K562 (cell line): ENCODE data around the gene PRDM15. TPM values are rescaled to one million over a fixed set of nuclear protein-coding genes. Genes with fewer than 3 reads are reported as not detected.

Source experiments
- BCL6 ChIP-seq: fragments of 250-450 bp; sonication (Bioruptor Pico); IDR thresholded peaks from 2 replicates; pipeline ENCODE4 v1.4.0; 2020
- BDP1 ChIP-seq: IDR thresholded peaks from 3 replicates; pipeline ENCODE4 v1.6.1; 2011; ENCODE audit not compliant: insufficient read length, insufficient read depth
- BRF2 ChIP-seq: IDR thresholded peaks from 3 replicates; pipeline ENCODE4 v1.6.1; 2011; ENCODE audit warnings: borderline replicate concordance, mild to moderate bottlenecking; ENCODE audit not compliant: insufficient read length, insufficient read depth
- CREB5 ChIP-seq: fragments of 250-450 bp; sonication (Bioruptor Pico); IDR thresholded peaks from 2 replicates; pipeline ENCODE4 v1.5.0; 2020; ENCODE audit warnings: mild to moderate bottlenecking
- HNRNPL ChIP-seq: fragments of 200-400 bp; formaldehyde crosslinking; IDR thresholded peaks from 2 replicates; pipeline ENCODE4 v1.6.1; 2017; ENCODE audit warnings: low read depth, mild to moderate bottlenecking, low read length
- NEUROD1 ChIP-seq: fragments of 150-350 bp; IDR thresholded peaks from 2 replicates; pipeline ENCODE4 v1.6.1; 2014; ENCODE audit warnings: borderline replicate concordance, low read length, low read depth; ENCODE audit not compliant: partially characterized antibody
- POLR2G ChIP-seq: fragments of 200-400 bp; formaldehyde crosslinking; IDR thresholded peaks from 2 replicates; pipeline ENCODE4 v1.6.1; 2017; ENCODE audit warnings: low read depth, mild to moderate bottlenecking, antibody characterized with exemption, low read length, moderate library complexity
- RBFOX2 ChIP-seq: fragments of 200-400 bp; formaldehyde crosslinking; IDR thresholded peaks from 2 replicates; pipeline ENCODE4 v1.6.1; 2017; ENCODE audit warnings: low read depth, mild to moderate bottlenecking, low read length, moderate library complexity
- RBM14 ChIP-seq: fragments of 200-400 bp; formaldehyde crosslinking; IDR thresholded peaks from 2 replicates; pipeline ENCODE4 v1.6.1; 2018; ENCODE audit warnings: low read depth, mild to moderate bottlenecking, low read length, moderate library complexity, borderline replicate concordance; ENCODE audit not compliant: insufficient read depth
- SRSF9 ChIP-seq: fragments of 200-400 bp; formaldehyde crosslinking; IDR thresholded peaks from 2 replicates; pipeline ENCODE4 v1.6.1; 2017; ENCODE audit warnings: low read depth, low read length, borderline replicate concordance
- TBP ChIP-seq: optimal IDR thresholded peaks from 2 replicates; pipeline ENCODE3; 2011; ENCODE audit warnings: low read depth, low read length, improper control_type of control experiment
- YY1 ChIP-seq, 3 experiments: IDR thresholded peaks; 2 replicates each; pipeline ENCODE4 v1.6.1; 2011; ENCODE audit warnings: low read length in 2 of 3, mild to moderate bottlenecking in 2 of 3, moderate library complexity in 2 of 3, borderline replicate concordance in 1 of 3, control low read depth in 1 of 3, low read depth in 1 of 3; ENCODE audit not compliant: insufficient read depth in 3 of 3, insufficient replicate concordance in 2 of 3, control insufficient read depth in 1 of 3, insufficient read length in 1 of 3; ENCODE audit errors: extremely low read depth in 1 of 3
- ZNF253 ChIP-seq: fragments of 250-450 bp; sonication (Bioruptor Pico); conservative IDR thresholded peaks from 2 replicates; pipeline ENCODE4 v1.6.1; 2021; ENCODE audit warnings: mild to moderate bottlenecking
- polyA plus RNA-seq, 8 experiments: library from polyadenylated mRNA; depleted of rRNA in 4 of 8; stranded (reverse) in 5 of 8; unstranded in 3 of 8; fragments of >200 nt; fragmentation: Nextera tagmentation in 2 of 8; fragmentation: Illumina TruSeq in 1 of 8; extraction: Ambion mirVana in 2 of 8; extraction: Trizol in 1 of 8; gene quantifications; 2 replicates each; pipeline versions ENCODE4 v1.2.1 to v1.2.3, GENCODE V29; 2011 to 2014; ENCODE audit warnings: inconsistent platforms in 1 of 8, missing spikeins in 1 of 8
- total RNA-seq, 7 experiments: library from RNA; depleted of rRNA in 6 of 7; stranded (reverse); fragments of >200 nt in 6 of 7; fragmentation: Illumina TruSeq in 2 of 7; extraction: Trizol in 2 of 7; gene quantifications; 2 replicates each; pipeline versions ENCODE4 v1.2.1 to v1.2.3, GENCODE V29; 2011 to 2021; ENCODE audit warnings: low replicate concordance in 1 of 7
- TF ChIP-seq, protein P1 (sequence below): conservative IDR thresholded peaks from 2 replicates; pipeline ENCODE4 v1.6.1; 2011; ENCODE audit warnings: low read depth, mild to moderate bottlenecking, low read length; ENCODE audit not compliant: control insufficient read depth
- TF ChIP-seq, protein P2 (sequence below), 2 experiments: IDR thresholded peaks; 2 replicates each; pipeline ENCODE4 v1.6.1; 2011; ENCODE audit warnings: borderline replicate concordance in 1 of 2, control low read depth in 1 of 2, low read depth in 1 of 2, low read length in 1 of 2, mild to moderate bottlenecking in 1 of 2, mixed read lengths in 1 of 2, moderate library complexity in 1 of 2; ENCODE audit not compliant: insufficient read depth in 1 of 2, insufficient read length in 1 of 2, poor library complexity in 1 of 2, severe bottlenecking in 1 of 2; ENCODE audit errors: extremely low read depth in 1 of 2
- TF ChIP-seq, protein P3 (sequence below): sonication (generic); formaldehyde crosslinking; IDR thresholded peaks from 2 replicates; pipeline ENCODE4 v1.8.0; 2022; ENCODE audit warnings: mild to moderate bottlenecking, missing genetic modification reagents, borderline replicate concordance
- TF ChIP-seq, protein P4 (sequence below): fragments of 250-450 bp; sonication (Bioruptor Pico); IDR thresholded peaks from 2 replicates; pipeline ENCODE4 v1.8.0; 2021; ENCODE audit warnings: moderate library complexity, mild to moderate bottlenecking, inconsistent platforms

Gene PRDM15
- total and polyA plus RNA-seq, 9 of the 15 experiments (the other 6 are each of a cell fraction or from before 2014, with no cell fraction given), result 0.93 to 9.2 (median 6.2) TPM

DNA sequence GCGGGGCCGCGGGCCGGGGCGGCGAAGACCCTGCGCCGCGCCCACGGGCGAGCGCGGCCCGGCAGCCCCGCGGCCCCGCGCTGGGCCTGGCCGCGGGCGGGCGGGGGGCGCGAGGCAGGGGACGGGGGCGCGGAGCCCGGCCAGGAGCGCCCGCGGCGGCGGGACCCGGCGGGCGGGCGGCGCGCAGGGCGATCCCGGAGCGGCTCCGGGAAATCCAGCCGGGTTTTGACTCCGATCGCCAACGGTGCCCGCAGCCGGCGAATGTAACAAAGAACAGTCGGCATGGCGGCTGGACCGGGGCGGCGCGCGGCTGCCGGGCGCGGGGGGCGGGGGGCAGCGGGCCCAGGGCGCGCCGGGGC, 334 bp downstream of the PRDM15 start (continued):
- TF ChIP-seq NEUROD1, result peak; percentile 98
- peak; percentile 72 for TF ChIP-seq POLR2G
- TF ChIP-seq, protein P1, sequence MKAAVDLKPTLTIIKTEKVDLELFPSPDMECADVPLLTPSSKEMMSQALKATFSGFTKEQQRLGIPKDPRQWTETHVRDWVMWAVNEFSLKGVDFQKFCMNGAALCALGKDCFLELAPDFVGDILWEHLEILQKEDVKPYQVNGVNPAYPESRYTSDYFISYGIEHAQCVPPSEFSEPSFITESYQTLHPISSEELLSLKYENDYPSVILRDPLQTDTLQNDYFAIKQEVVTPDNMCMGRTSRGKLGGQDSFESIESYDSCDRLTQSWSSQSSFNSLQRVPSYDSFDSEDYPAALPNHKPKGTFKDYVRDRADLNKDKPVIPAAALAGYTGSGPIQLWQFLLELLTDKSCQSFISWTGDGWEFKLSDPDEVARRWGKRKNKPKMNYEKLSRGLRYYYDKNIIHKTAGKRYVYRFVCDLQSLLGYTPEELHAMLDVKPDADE, result peak; percentile 37; the same call in 1 of the 2 replicates
- peak in 2 of 3 experiments; percentile 72 to 75 for TF ChIP-seq YY1 (IDR thresholded peaks at IDR 0.05; ENCODE audit: borderline replicate concordance in 1 of 3, control insufficient read depth in 1 of 3, extremely low read depth in 1 of 3, insufficient read depth in 3 of 3, insufficient read length in 1 of 3, insufficient replicate concordance in 2 of 3, low read depth in 1 of 3, low read length in 2 of 3)
- TF ChIP-seq TBP, result peak; percentile 69
- no peak for TF ChIP-seq SRSF9
- no peak for TF ChIP-seq BCL6 (CRISPR knock-in tag)
- no peak for TF ChIP-seq BRF2
- TF ChIP-seq RBFOX2, result peak; percentile 71
- TF ChIP-seq ZNF253 (CRISPR knock-in tag), result no peak
- TF ChIP-seq, protein P2, sequence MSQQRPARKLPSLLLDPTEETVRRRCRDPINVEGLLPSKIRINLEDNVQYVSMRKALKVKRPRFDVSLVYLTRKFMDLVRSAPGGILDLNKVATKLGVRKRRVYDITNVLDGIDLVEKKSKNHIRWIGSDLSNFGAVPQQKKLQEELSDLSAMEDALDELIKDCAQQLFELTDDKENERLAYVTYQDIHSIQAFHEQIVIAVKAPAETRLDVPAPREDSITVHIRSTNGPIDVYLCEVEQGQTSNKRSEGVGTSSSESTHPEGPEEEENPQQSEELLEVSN (IDR thresholded peaks at IDR 0.05; ENCODE audit: borderline replicate concordance in 1 of 2, extremely low read depth in 1 of 2, insufficient read depth in 1 of 2, insufficient read length in 1 of 2, low read depth in 1 of 2, low read length in 1 of 2, poor library complexity in 1 of 2, severe bottlenecking in 1 of 2), result peak in 1 of 2 experiments; percentile 73
- no peak for TF ChIP-seq CREB5 (CRISPR knock-in tag)
- TF ChIP-seq, protein P3, sequence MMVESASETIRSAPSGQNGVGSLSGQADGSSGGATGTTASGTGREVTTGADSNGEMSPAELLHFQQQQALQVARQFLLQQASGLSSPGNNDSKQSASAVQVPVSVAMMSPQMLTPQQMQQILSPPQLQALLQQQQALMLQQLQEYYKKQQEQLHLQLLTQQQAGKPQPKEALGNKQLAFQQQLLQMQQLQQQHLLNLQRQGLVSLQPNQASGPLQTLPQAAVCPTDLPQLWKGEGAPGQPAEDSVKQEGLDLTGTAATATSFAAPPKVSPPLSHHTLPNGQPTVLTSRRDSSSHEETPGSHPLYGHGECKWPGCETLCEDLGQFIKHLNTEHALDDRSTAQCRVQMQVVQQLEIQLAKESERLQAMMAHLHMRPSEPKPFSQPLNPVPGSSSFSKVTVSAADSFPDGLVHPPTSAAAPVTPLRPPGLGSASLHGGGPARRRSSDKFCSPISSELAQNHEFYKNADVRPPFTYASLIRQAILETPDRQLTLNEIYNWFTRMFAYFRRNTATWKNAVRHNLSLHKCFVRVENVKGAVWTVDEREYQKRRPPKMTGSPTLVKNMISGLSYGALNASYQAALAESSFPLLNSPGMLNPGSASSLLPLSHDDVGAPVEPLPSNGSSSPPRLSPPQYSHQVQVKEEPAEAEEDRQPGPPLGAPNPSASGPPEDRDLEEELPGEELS (CRISPR knock-in tag), result no peak
- TF ChIP-seq BDP1, result no peak
- TF ChIP-seq, protein P4, sequence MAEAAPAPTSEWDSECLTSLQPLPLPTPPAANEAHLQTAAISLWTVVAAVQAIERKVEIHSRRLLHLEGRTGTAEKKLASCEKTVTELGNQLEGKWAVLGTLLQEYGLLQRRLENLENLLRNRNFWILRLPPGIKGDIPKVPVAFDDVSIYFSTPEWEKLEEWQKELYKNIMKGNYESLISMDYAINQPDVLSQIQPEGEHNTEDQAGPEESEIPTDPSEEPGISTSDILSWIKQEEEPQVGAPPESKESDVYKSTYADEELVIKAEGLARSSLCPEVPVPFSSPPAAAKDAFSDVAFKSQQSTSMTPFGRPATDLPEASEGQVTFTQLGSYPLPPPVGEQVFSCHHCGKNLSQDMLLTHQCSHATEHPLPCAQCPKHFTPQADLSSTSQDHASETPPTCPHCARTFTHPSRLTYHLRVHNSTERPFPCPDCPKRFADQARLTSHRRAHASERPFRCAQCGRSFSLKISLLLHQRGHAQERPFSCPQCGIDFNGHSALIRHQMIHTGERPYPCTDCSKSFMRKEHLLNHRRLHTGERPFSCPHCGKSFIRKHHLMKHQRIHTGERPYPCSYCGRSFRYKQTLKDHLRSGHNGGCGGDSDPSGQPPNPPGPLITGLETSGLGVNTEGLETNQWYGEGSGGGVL (CRISPR knock-in tag), result no peak
- TF ChIP-seq RBM14, result no peak
- TF ChIP-seq HNRNPL, result peak; percentile 5; the same call in 1 of the 2 replicates
